GF-D8 (cell line): ENCODE data around the gene PLCD3.

ENCODE experiments used
- DNase-seq: peaks from one replicate; lab custom pipeline; 2025; lab: John Stamatoyannopoulos, UW

The PLCD3 gene

DNA sequence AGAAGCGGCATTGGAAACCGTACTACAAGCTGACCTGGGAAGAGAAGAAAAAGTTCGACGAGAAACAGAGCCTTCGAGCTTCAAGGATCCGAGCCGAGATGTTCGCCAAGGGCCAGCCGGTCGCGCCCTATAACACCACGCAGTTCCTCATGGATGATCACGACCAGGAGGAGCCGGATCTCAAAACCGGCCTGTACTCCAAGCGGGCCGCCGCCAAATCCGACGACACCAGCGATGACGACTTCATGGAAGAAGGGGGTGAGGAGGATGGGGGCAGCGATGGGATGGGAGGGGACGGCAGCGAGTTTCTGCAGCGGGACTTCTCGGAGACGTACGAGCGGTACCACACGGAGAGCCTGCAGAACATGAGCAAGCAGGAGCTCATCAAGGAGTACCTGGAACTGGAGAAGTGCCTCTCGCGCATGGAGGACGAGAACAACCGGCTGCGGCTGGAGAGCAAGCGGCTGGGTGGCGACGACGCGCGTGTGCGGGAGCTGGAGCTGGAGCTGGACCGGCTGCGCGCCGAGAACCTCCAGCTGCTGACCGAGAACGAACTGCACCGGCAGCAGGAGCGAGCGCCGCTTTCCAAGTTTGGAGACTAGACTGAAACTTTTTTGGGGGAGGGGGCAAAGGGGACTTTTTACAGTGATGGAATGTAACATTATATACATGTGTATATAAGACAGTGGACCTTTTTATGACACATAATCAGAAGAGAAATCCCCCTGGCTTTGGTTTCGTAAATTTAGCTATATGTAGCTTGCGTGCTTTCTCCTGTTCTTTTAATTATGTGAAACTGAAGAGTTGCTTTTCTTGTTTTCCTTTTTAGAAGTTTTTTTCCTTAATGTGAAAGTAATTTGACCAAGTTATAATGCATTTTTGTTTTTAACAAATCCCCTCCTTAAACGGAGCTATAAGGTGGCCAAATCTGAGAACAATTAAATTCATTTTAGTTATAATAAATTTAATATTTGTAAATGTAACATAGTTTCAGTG, 17.7 kb upstream of the PLCD3 start:
- DNase-seq = peak; percentile 52

DNA sequence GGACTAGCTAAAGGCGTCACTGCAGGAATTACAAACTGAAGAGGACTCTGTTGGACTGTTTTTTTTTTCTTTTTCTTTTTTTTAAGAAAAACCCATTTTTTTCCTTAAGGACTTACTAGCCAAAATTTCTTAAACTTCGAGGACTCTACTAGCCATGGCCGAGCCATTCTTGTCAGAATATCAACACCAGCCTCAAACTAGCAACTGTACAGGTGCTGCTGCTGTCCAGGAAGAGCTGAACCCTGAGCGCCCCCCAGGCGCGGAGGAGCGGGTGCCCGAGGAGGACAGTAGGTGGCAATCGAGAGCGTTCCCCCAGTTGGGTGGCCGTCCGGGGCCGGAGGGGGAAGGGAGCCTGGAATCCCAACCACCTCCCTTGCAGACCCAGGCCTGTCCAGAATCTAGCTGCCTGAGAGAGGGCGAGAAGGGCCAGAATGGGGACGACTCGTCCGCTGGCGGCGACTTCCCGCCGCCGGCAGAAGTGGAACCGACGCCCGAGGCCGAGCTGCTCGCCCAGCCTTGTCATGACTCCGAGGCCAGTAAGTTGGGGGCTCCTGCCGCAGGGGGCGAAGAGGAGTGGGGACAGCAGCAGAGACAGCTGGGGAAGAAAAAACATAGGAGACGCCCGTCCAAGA, 16.8 kb upstream of the PLCD3 start:
- peak; percentile 52 for DNase-seq

DNA sequence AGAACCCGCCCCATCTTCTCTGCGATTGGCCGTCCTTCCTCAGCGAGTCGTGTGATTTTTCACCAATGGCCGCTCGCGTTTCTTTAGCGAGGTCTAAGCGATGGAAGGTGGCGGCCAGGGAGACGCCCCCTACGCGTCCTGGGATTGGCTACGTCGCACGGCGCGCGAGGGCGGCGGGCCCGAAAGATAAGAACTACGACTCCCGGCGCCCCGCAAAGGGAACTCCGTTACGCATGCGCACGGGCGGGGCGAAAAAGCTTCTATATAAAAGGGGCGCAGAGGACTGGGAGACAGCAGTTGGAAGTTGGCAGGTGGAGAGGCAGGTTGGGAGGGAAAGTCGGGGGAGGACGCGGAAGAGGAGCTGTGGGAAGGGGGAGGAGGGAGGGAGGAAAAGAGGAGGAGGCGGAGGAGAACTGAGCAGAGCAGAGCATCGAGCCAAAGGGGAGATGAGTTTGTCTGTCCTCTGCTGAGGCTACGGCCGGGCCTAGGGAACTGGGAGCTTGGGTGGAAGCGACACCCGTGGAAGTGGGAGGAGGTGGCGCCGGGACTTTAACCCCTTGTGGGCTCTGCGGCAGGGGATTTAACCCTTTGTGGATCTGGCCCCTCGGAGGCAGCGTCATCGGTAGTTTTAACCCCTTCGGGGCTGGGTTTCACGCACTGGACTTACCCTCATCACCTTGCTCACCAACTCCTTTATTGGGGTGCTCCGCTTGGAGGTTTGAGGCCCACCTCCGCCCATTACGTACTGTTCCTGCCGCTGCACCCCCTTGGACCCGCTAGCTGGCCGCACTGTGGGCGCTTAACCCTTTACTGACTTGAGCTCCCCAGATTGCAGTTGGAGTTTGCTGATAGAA, 16.1 kb upstream of the PLCD3 start, which contains the start of gene HEXIM1:
TSS of gene HEXIM1 (plus strand) at position 293 of the 854 bp plus-strand sequence. CDS start 716 bp downstream, outside the sequence.
- DNase-seq = peak; percentile 97

DNA sequence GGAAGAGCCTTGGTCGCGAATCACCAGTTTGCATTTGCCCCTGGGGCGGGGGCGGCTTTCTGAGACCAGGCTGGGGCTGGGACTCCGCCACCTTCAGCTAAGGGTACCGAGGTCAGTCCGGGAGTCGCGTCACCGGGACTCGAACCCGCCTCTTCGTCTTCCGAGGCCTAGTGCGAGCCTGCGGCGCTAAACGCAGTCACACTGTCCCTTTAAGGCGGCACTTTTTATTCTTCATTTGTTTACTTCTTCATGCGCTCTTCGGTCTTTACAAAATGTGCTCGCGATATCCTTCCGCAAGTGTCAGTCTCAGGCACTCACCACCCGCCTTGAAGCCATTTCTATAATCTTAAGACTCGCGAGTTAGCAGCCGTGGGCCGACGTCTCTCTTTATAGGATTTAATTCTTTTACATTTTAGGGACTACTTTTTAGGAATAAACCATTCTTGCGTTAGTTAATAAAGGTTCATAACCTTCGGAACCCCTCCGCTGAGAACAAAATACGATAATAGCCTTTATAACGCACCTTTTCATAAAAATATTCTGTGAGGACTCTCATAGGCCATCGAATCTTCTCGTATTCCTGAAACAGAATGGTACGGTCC, 15.4 kb upstream of the PLCD3 start:
- peak; percentile 91 for DNase-seq

DNA sequence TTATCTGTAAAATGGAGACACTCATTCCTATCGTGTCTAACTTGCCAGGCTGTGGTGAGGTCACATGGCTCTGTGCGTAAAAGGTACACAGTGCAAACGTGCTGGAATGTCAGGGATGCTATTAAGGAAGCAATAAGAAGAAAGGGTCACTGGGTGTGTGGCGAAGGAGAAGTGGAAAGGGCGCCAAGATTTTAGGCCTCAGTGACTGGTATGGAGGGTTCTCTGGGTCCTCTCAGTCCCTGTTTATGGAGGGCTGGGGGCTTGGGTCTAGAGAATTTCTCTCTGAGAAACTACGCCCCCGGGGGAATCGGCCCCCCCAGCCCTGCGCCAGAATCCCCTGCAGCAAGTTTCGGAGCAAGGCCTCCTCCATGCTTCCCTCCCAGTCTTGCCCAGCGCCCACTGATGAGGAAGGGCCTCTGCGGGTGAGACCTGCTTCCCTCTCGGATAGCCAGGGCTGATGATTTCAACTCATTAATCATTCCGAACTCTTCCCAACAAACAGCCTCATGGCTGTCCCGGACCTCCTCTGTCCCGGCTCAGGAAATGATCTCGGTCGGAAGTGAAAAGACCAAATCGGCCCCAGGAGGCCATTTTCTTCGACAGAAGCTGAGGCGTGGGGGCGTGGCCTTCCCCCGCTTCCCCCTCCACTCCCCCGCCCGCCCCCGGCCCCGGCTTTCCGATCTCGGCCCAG, 14.7 kb upstream of the PLCD3 start:
- peak; percentile 70 for DNase-seq

DNA sequence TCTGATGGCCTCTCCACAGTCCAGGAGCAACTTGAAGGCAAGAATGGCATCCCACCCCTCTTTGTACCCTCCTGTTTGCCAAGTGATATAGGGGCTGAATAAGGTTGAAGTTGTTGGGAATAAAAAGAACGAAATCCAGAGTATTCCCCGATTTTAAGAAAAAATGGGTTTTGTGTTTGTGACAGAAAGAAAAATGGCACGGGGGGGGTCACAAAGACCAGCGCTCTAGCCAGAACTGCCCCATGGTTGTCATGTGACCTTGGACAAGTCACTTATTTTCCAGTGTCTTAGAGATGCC, 14.2 kb upstream of the PLCD3 start:
- DNase-seq = no peak

DNA sequence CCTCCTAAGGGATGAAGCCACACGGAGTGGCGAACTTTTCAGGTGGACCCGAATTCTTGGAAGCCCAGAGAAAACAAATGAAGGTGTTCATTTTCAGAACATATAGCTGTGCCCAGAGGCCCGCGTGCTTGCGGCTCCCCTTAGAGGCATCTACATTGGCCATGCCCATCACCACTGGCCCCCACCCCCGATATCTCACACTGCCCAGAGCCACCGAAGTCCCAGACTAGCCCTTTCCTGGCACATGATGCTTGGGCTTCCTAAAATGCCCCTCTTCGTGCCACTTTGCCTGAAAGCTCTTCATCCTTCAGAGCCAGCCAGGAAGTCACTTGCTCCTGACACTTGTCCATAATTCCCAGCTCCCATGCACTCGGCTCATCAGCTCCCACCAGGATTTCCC, 13.9 kb upstream of the PLCD3 start:
- DNase-seq = no peak

DNA sequence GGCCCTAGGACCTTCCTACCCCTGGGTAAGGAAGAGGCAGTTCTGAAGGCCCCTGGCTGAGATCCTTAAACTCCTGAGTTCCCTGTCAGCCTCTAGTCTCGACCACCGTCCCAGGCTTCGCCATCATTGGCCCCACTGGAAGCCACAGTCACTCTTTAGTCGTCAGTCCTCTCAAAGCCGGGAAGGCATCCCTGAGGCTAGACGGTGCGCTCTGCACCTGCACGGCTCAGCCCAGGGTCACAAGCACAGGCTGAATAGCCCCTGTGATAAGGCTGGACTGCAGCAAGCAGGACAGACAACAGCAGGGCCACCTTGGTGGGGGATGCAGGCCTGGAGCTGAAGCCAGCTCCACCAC, 12.7 kb upstream of the PLCD3 start:
- no peak for DNase-seq

DNA sequence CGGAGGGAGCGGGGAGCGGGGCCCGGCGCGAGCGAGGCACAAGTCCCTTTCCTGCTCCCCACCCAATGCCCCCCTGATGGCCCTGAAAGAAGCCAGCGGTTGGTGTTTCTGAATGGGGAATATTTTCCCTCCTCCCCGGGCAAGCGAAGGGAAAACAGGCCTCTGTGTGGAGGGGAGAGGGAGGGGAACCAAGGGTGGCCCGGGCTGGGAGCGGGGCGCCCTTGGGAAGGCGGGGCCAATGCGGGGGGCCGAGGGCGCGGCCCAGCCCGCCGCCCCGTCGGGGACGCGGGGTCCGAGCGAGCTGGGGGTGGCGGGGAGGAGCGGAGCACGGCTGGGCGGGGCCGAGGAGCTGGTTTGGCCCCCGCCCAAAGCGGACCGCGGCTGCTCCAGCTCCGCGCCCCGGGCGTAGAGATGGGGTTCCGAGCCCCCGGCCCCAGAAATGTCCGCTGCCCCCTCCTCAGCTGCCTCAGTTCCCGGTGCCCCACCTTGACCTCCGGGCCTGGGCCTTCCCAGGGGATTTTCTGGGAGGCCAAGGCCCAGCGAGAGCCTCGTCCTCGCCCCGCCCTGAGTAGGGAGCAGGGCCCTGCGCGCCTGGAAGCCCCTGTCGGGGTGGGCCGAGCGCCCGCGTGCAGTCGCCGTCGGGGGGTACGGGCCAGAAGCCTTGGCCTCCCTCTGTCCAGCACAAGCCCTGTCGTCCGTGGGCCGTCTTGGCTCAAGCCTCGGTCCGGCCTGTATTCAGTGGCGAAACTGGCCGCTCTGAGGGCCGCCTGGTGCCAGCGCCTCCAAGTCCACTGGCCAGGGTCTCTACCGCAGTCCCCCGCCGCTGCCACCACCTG, 12.1 kb upstream of the PLCD3 start:
- DNase-seq = no peak

DNA sequence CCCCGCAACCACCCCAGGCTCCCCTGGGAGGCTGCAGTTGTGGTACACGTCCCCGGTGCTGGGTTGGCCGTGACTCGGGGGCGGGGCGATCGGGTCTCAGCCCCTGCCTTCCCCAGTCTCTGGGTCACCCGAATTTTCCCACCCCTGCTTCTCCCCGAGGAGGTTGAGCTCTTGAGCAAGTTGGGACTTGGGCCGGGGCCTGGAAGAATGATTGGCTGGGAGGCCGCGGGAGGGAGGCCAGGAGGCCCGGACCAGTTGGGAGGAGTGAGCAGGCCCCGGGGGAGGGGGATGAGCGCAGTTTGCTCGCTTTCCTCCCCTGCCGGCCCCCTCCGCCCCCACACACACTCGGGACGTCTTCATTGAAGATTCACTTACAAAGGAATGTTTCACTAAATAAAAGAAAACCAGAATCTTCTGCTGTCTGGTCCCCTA, 11.5 kb upstream of the PLCD3 start:
- no peak for DNase-seq

DNA sequence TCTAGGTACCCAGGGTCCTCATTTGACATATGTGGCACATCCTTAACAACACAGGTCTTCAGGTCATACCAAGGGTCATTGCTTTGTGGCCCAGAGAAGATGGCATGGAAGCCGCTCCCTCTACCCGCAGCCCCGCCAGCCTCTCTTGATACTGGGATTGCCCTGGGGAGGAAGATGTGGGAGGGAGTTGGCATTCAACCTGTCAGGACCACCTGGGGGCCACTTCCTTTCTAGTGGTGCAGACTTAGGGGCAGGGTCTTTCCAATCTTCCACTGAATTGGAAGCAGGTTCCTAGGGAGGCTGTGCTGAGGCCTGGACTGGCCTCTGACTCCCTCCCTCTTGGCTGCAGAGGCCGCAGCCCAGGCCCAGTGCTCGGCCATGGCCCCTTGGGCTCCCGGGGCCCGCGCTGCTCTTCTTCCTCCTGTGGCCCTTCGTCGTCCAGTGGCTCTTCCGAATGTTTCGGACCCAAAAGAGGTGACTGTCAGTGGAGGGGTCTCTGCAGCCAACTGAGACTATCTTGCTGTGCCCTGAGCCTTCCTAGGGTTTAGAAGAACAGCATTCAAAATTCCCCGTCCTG, 10.9 kb upstream of the PLCD3 start:
- DNase-seq = no peak

DNA sequence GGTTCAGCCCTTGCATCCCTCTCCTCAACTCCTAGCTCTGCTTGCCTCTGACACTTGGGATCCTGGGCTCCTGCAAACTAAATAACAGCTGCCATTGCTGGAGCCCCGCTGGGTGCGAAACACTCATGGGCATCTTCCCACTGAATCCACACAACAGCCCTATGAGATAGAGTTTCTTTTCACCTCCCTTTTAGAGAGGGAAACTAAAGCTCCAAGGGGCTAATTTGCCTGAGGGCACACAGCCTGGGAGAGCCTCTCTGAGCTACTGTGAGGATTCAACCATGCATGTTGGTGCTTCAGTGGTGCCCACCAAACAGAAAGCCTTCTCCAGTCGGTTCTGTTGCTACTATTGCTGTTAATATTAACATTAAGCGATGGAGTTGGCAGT, 7.2 kb upstream of the PLCD3 start:
- DNase-seq = no peak

DNA sequence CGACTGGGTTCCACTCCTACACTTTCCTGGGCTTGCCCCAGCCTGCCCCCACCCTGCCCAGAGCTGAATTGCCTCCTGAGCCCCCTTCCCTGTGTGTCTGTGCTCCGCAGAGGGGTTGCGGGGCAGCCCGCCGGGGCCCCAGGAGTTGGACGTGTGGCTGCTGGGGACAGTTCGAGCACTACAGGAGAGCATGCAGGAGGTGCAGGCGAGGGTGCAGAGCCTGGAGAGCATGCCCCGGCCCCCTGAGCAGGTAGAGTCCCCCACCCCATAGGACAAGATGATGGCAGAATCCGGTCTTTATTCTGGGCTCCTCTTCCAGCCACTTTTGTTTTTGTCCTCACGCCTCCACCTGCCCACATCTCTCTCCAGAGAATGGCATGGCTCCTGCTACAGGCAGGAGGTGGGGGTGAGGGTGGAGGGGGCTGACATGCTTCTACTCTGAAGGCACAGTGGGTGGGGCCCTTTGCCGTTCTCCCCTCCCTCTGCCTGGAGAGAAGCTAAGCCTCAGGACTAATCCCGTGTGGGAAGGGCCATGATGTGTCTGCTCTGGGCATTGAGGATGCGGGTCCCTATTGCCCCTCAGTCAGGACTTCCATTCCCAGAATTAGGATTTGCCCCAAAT, 6.7 kb upstream of the PLCD3 start:
- DNase-seq = no peak

DNA sequence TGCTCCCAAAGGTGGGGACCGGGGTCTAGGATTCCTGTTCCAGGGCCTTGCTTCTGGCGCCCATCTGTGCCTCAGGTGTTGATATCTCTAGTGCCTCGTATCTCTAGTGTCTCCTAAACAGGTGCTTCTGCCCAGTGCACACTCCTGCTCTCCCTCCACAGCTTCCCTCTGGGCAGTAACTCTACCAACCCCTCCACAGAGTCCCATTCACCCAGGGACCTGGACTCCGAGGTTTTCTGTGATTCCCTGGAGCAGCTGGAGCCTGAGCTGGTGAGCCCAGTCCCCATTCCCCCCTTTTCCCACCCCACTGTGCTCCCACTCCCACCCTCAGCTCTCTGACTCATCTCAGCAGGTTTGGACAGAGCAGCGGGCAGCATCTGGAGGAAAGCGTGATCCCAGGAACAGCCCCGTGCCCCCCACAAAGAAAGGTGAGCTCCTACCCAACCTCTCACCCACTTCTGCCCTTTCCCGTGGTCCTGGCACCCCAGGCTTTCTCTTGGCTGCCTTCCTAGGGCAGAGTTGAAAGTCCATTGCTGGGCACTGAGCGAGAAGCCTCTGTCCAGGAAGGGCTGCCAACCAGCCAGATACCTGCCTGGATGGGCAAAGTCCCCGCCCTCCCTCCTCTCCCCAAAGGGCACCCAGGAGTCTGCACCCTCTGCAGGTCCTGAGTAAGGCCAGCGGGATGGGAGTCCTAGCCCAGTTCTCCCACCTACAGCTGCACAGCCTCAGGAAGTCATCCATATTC, 5.4 kb upstream of the PLCD3 start:
- no peak for DNase-seq

DNA sequence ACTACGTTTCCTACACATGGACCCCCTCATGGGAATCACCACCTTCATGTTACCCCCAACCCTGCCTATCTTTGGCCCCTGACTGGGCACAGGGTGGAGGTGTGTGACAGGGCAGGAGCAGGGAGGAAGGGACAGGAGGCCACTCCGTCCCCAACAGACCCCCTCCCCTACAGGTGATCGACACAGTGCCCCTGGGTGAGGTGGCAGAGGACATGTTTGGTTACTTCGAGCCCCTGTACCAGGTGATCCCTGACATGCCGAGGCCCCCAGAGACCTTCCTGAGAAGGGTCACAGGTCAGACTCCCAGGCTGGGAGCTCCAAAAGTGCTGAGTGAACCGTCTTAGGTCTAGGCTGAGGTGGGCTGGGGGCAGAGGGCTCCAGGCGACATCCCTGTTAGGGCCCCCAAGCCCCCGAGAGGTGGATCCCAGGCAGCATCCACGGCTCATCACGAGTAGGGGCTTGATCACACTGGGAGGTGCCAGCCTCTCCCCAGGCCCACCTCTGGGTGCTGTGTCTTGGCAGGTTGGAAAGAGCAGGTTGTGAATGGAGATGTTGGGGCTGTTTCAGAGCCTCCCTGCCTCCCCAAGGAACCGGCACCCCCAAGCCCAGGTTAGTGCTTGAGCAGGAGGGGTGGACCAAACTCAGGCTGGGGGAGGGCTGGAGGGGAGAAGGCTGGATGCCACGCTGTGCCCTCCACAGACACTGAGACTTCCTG, 4.7 kb upstream of the PLCD3 start:
- no peak for DNase-seq

DNA sequence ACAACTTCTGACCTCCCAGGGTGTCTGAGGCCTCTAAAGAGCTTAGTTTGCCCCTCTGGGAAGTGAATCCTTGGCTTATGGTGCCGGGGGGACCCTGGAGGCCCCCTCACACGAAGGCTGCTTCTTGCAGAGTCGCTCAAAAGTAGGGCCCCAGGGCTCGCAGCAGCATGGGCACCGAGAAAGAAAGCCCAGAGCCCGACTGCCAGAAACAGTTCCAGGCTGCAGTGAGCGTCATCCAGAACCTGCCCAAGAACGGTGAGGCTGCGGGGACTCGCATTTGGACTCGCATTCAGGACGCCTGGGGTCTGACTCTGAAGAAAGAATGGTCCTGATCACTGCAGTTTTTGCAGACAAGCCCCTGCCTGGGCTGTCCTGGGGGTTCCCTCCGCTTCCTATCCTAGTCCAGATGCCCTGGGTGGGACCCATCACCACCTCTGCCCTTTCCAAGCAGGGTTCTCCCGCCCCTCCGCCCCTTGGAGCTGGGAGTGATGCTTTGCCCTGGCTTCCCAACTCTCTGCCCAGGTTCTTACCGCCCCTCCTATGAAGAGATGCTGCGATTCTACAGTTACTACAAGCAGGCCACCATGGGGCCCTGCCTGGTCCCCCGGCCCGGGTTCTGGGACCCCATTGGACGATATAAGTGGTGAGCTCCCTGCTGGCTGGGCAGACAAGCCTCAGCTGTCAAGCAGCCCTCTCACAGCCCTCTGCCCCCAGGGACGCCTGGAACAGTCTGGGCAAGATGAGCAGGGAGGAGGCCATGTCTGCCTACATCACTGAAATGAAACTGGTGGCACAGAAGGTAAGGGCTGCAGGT, 3.9 kb upstream of the PLCD3 start:
- no peak for DNase-seq

DNA sequence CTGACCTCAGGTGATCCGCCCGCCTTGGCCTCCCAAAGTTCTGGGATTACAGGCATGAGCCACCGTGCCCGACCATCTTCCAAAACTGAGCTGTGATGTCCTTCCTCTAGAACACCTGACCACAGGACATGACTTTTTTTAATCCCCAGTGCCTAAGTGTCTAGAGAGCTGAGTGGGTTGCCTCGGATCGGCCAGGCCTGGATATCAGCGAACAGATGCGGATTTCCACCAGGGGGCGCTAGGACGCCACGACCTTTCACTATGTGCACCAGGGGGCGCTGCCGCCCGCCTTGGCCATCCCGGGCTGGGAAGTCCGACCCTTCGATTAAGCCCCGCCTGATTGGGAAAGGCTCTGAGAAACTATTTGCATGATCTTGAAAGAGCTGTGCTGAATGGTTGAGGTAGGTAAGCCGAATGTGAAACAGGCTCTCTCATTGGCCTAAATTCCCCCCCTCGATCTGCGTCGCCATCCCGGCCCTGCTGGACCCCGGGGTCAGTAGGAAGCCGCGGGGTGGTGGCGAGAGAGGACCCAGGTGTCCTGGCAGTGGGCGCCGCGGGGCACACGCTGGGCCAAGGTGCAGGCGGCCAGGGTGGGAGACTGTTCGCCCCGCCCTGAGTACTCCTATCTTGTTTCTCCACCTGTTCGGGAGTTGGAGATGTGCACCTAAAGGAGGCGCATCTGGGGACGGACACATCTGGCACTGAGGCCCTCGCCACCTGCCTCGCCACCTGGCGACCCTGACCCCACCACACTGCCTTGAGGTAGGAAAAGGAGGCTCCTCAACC, 3.1 kb upstream of the PLCD3 start, which contains the start of gene ACBD4:
TSS of gene ACBD4 (plus strand) at position 496 of the 786 bp plus-strand sequence. CDS start 458 bp downstream, outside the sequence.
- DNase-seq = peak; percentile 88
